ENCODE measurements around the gene DUOX1. TPM values are rescaled to one million over a fixed set of nuclear protein-coding genes. Genes with fewer than 3 reads are reported as not detected.

Gene DUOX1
- total and polyA plus RNA-seq, 8 donors, result 2.9 to 114 (median 62.6) TPM; not detected in 1

GRCh38 chr15:45182996-45183395 is 53.2 kb downstream of the DUOX1 start:
- Histone ChIP-seq H3K27ac (no peak overlapping the region), H3K36me3 (no peaks in the 10 kb centered on the region)
- TF ChIP-seq EP300 (IDR thresholded peaks at IDR 0.05), result no peak
- no peak for TF ChIP-seq CTCF (IDR thresholded peaks at IDR 0.05)
- TF ChIP-seq POLR2A (IDR thresholded peaks at IDR 0.05), result no peak
- TF ChIP-seq POLR2AphosphoS5 (IDR thresholded peaks at IDR 0.05), result no peak

GRCh38 chr15:45183511-45183910 is 53.7 kb downstream of the DUOX1 start:
- intact Hi-C loops (cut with DNase I; ENCODE audit: low total_unique reads), result no loop called here
- Histone ChIP-seq H3K27ac (no peak overlapping the region), H3K9me3 (no peaks in the 10 kb centered on the region), H3K27me3 (peaks cover 0 to 14% (median 0%) of the 10 kb centered on the region in 3 donors), H3K4me1 (peaks cover 19 to 53% (median 39%) of the 10 kb centered on the region in 4 donors), H3K36me3 (no peaks in the 10 kb centered on the region), H3K4me3 (no peak overlapping the region)
- TF ChIP-seq CTCF (IDR thresholded peaks at IDR 0.05), result no peak
- no peak for TF ChIP-seq EP300 (IDR thresholded peaks at IDR 0.05)
- TF ChIP-seq POLR2AphosphoS5 (IDR thresholded peaks at IDR 0.05), result no peak
- TF ChIP-seq POLR2A (IDR thresholded peaks at IDR 0.05), result no peak
- no peak for DNase-seq
- WGBS, 5 donors, result 71 to 100% (median 87%) methylated on average over 1 to 2 of the region's 2 CpGs

More at GRCh38 chr15:45182996-45183395, 53.2 kb downstream of the DUOX1 start:
- no peak overlapping the region for H3K4me3 ChIP-seq
- peaks cover 18 to 48% (median 36%) of the 10 kb centered on the region in 4 donors for H3K4me1 ChIP-seq
- peaks cover 0 to 10% (median 0%) of the 10 kb centered on the region in 3 donors for H3K27me3 ChIP-seq
- DNase-seq, result no peak
- intact Hi-C loops (cut with DNase I; ENCODE audit: low total_unique reads), result no loop called here
- no peaks in the 10 kb centered on the region for H3K9me3 ChIP-seq
- WGBS, 5 donors, result 35 to 64% (median 52%) methylated on average over 1 of the region's 1 CpG

GRCh38 chr15:45184562-45185041 is 54.8 kb downstream of the DUOX1 start:
- DNase-seq, result peak in 1 of 2 donors; percentile 28
- Histone ChIP-seq H3K9me3 (no peaks in the 10 kb centered on the region), H3K4me1 (peaks cover 18 to 57% (median 36%) of the 10 kb centered on the region in 4 donors), H3K27me3 (peaks cover 0 to 14% (median 0%) of the 10 kb centered on the region in 3 donors), H3K27ac (peak overlapping the region in 1 of 5 donors; percentile 92), H3K4me3 (no peak overlapping the region), H3K36me3 (no peaks in the 10 kb centered on the region)
- TF ChIP-seq EP300 (IDR thresholded peaks at IDR 0.05), result no peak
- no peak for TF ChIP-seq CTCF (IDR thresholded peaks at IDR 0.05)
- TF ChIP-seq POLR2AphosphoS5 (IDR thresholded peaks at IDR 0.05), result no peak
- TF ChIP-seq POLR2A (IDR thresholded peaks at IDR 0.05), result no peak
- intact Hi-C loops (cut with DNase I; ENCODE audit: low total_unique reads), result no loop called here
- 45 to 68% (median 59%) methylated on average over 5 to 9 of the region's 9 CpGs for WGBS, 5 donors

- intact Hi-C loops (cut with DNase I; ENCODE audit: low total_unique reads), result no loop called here
- DNase-seq, result no peak
- 78 to 95% (median 87%) methylated on average over 2 to 3 of the region's 3 CpGs for WGBS, 5 donors
- Histone ChIP-seq H3K27ac (peak overlapping the region in 3 of 5 donors; percentile 4 to 92 (median 83)), H3K4me1 (peaks cover 17 to 51% (median 32%) of the 10 kb centered on the region in 4 donors), H3K36me3 (no peaks in the 10 kb centered on the region), H3K4me3 (no peak overlapping the region), H3K27me3 (peaks cover 0 to 14% (median 0%) of the 10 kb centered on the region in 3 donors), H3K9me3 (no peaks in the 10 kb centered on the region)
- TF ChIP-seq CTCF (IDR thresholded peaks at IDR 0.05), result no peak
- no peak for TF ChIP-seq POLR2AphosphoS5 (IDR thresholded peaks at IDR 0.05)
- no peak for TF ChIP-seq EP300 (IDR thresholded peaks at IDR 0.05)
- TF ChIP-seq POLR2A (IDR thresholded peaks at IDR 0.05), result no peak
These were observed 55.4 kb downstream of the DUOX1 start for GRCh38 chr15:45185069-45185779.
